HG02642 (cell line): ENCODE measurements around the gene OR10A3.

Experiments used
- ATAC-seq: cut with Tn5 transposase; IDR thresholded peaks from one replicate; pipeline ENCODE4 v1.9.1; 2021; ENCODE audit warnings: mild to moderate bottlenecking; ENCODE audit not compliant: unreplicated experiment, poor library complexity

The OR10A3 gene

GRCh38 chr11:7944123-7944522 is 2.6 kb upstream of the OR10A3 start:
- no peak for ATAC-seq

GRCh38 chr11:7941146-7941545 is 362 bp downstream of the OR10A3 start:
- ATAC-seq = no peak

- ATAC-seq = no peak
Observed at GRCh38 chr11:7936615-7937014, 4.9 kb downstream of the OR10A3 start.

GRCh38 chr11:7931168-7931567 is 10.3 kb downstream of the OR10A3 start, which contains the start of gene OR10A6:
Gene OR10A6, minus strand, starts transcription at chr11:7931268. Its CDS starts 2,606 bp downstream, at chr11:7928662.
- ATAC-seq = no peak

- ATAC-seq = no peak
Observed at GRCh38 chr11:7927635-7928034, 13.9 kb downstream of the OR10A3 start.

GRCh38 chr11:7924536-7924935 is 17.0 kb downstream of the OR10A3 start:
- no peak for ATAC-seq

- ATAC-seq = no peak
Observed at GRCh38 chr11:7918141-7918540, 23.4 kb downstream of the OR10A3 start.

- no peak for ATAC-seq
Observed at GRCh38 chr11:7911011-7911410, 30.5 kb downstream of the OR10A3 start.

- ATAC-seq = no peak
Observed at GRCh38 chr11:7910286-7910788, 31.2 kb downstream of the OR10A3 start.

GRCh38 chr11:7909585-7910285 is 31.8 kb downstream of the OR10A3 start:
- ATAC-seq = no peak

GRCh38 chr11:7907121-7907520 is 34.4 kb downstream of the OR10A3 start:
- ATAC-seq = no peak

GRCh38 chr11:7906481-7906880 is 35.0 kb downstream of the OR10A3 start:
- no peak for ATAC-seq

GRCh38 chr11:7905961-7906429 is 35.5 kb downstream of the OR10A3 start:
- no peak for ATAC-seq

- ATAC-seq = no peak
Observed at GRCh38 chr11:7905549-7905948, 36.0 kb downstream of the OR10A3 start.

GRCh38 chr11:7904917-7905316 is 36.6 kb downstream of the OR10A3 start:
- no peak for ATAC-seq

GRCh38 chr11:7903940-7904339 is 37.6 kb downstream of the OR10A3 start:
- ATAC-seq = no peak

- no peak for ATAC-seq
Observed at GRCh38 chr11:7901319-7901854, 40.1 kb downstream of the OR10A3 start.

GRCh38 chr11:7900686-7901085 is 40.8 kb downstream of the OR10A3 start:
- ATAC-seq = no peak

GRCh38 chr11:7899418-7899817 is 42.1 kb downstream of the OR10A3 start:
- ATAC-seq = no peak

GRCh38 chr11:7898666-7899283 is 42.7 kb downstream of the OR10A3 start:
- ATAC-seq = no peak

- no peak for ATAC-seq
Observed at GRCh38 chr11:7896009-7896785, 45.3 kb downstream of the OR10A3 start.
